GM23338 (cell line): ENCODE measurements around the gene MFRP. TPM values are rescaled to one million over a fixed set of nuclear protein-coding genes. Genes with fewer than 3 reads are reported as not detected.
A peak's percentile ranks its signal among the peaks of the same experiment; 100 is the strongest.

Source experiments
- ATAC-seq: fragments of 200-7000 bp; cut with Tn5 transposase; 3 replicates; pipeline ENCODE4 v1.9.1; 2020
- DNase-seq: peaks from one replicate; pipeline ENCODE4 v3.0.0-alpha.2; 2015; ENCODE audit warnings: low spot score
- H2AFZ ChIP-seq: fragments of 200-600 bp; sonication (generic); 2 replicates; pipeline ENCODE4 v1.8.0; 2016; ENCODE audit warnings: antibody characterized with exemption, mild to moderate bottlenecking, moderate library complexity
- H3F3A ChIP-seq: fragments of 200-600 bp; sonication (generic); replicated peaks from 2 replicates; pipeline ENCODE4 v1.8.0; 2017; ENCODE audit warnings: antibody characterized with exemption, mixed run types, low read depth
- H3K27ac ChIP-seq: fragments of 200-600 bp; sonication (generic); 2 replicates; pipeline ENCODE4 v1.6.1; 2016; ENCODE audit warnings: low read depth
- H3K27me3 ChIP-seq: fragments of 200-600 bp; sonication (generic); 2 replicates; pipeline ENCODE4 v1.8.0; 2016; ENCODE audit warnings: mild to moderate bottlenecking, mixed run types, moderate library complexity; ENCODE audit not compliant: insufficient read depth
- H3K36me3 ChIP-seq: fragments of 200-600 bp; sonication (generic); 2 replicates; pipeline ENCODE4 v1.8.0; 2016; ENCODE audit warnings: mild to moderate bottlenecking; ENCODE audit not compliant: insufficient read depth
- H3K4me1 ChIP-seq: fragments of 200-600 bp; sonication (generic); 2 replicates; pipeline ENCODE4 v1.8.0; 2016; ENCODE audit warnings: mild to moderate bottlenecking, moderate library complexity; ENCODE audit not compliant: insufficient read depth
- H3K4me2 ChIP-seq: fragments of 200-600 bp; sonication (generic); 2 replicates; pipeline ENCODE4 v1.7.1; 2017; ENCODE audit warnings: mixed run types
- H3K4me3 ChIP-seq: fragments of 200-600 bp; sonication (generic); 2 replicates; pipeline ENCODE4 v1.6.1; 2016; ENCODE audit warnings: mixed run types
- H3K79me2 ChIP-seq: fragments of 200-600 bp; sonication (generic); replicated peaks from 2 replicates; pipeline ENCODE4 v1.8.0; 2017; ENCODE audit warnings: mild to moderate bottlenecking; ENCODE audit not compliant: insufficient read depth
- H3K9me2 ChIP-seq: fragments of 200-600 bp; sonication (generic); 2 replicates; pipeline ENCODE4 v1.8.0; 2017; ENCODE audit not compliant: insufficient read depth
- H4K20me1 ChIP-seq: fragments of 200-600 bp; sonication (generic); replicated peaks from 2 replicates; pipeline ENCODE4 v1.8.0; 2017; ENCODE audit warnings: mild to moderate bottlenecking; ENCODE audit not compliant: insufficient read depth
- H3K27ac Mint-ChIP-seq: 2 replicates; pipeline ENCODE4 v1.8.0; 2020; ENCODE audit warnings: inconsistent platforms, mild to moderate bottlenecking, moderate library complexity, mixed read lengths
- H3K27me3 Mint-ChIP-seq: 3 replicates; pipeline ENCODE4 v1.8.0; 2022; ENCODE audit warnings: low read depth, mild to moderate bottlenecking, moderate library complexity, mixed read lengths, inconsistent platforms; ENCODE audit not compliant: insufficient read depth, poor library complexity
- H3K36me3 Mint-ChIP-seq: 3 replicates; pipeline ENCODE4 v1.8.0; 2021; ENCODE audit warnings: low read depth, mild to moderate bottlenecking, inconsistent platforms, moderate library complexity, mixed read lengths
- H3K4me1 Mint-ChIP-seq: 3 replicates; pipeline ENCODE4 v1.8.0; 2020; ENCODE audit warnings: mild to moderate bottlenecking, inconsistent platforms, mixed read lengths
- H3K4me3 Mint-ChIP-seq: 3 replicates; pipeline ENCODE4 v1.8.0; 2021; ENCODE audit warnings: moderate library complexity, mild to moderate bottlenecking, inconsistent platforms, mixed read lengths
- H3K9me3 Mint-ChIP-seq: 3 replicates; pipeline ENCODE4 v1.8.0; 2020; ENCODE audit warnings: moderate library complexity, mild to moderate bottlenecking, inconsistent platforms, mixed read lengths
- CREB1 ChIP-seq: fragments of 250-450 bp; sonication (Bioruptor Pico); IDR thresholded peaks from 2 replicates; pipeline ENCODE4 v1.5.0; 2020; ENCODE audit warnings: low read depth, mild to moderate bottlenecking, moderate library complexity
- ETS1 ChIP-seq: IDR thresholded peaks from 2 replicates; pipeline ENCODE4 v1.6.1; 2016; ENCODE audit warnings: antibody characterized with exemption
- EZH2 ChIP-seq: fragments of 200-600 bp; sonication (generic); IDR thresholded peaks from one replicate; pipeline ENCODE4 v1.8.0; 2017; ENCODE audit warnings: antibody characterized with exemption, mild to moderate bottlenecking, low read depth; ENCODE audit not compliant: unreplicated experiment
- EZH2phosphoT487 ChIP-seq: fragments of 200-600 bp; sonication (generic); IDR thresholded peaks from one replicate; pipeline ENCODE4 v1.8.1; 2018; ENCODE audit warnings: antibody characterized with exemption; ENCODE audit not compliant: unreplicated experiment
- JUNB ChIP-seq: IDR thresholded peaks from one replicate; pipeline ENCODE4 v1.6.1; 2016; ENCODE audit warnings: antibody characterized with exemption; ENCODE audit not compliant: unreplicated experiment
- NANOG ChIP-seq: IDR thresholded peaks from 2 replicates; pipeline ENCODE4 v1.6.1; 2016; ENCODE audit warnings: antibody characterized with exemption, borderline replicate concordance
- POLR2AphosphoS5 ChIP-seq: IDR thresholded peaks from 2 replicates; pipeline ENCODE4 v1.6.1; 2016; ENCODE audit warnings: antibody characterized with exemption, low read depth
- REST ChIP-seq: IDR thresholded peaks from one replicate; pipeline ENCODE4 v1.6.1; 2018; ENCODE audit warnings: antibody characterized with exemption; ENCODE audit not compliant: unreplicated experiment
- STAT1 ChIP-seq: IDR thresholded peaks from one replicate; pipeline ENCODE4 v1.6.1; 2016; ENCODE audit warnings: antibody characterized with exemption; ENCODE audit not compliant: unreplicated experiment
- ZNF114 ChIP-seq: fragments of 250-450 bp; sonication (Bioruptor Pico); IDR thresholded peaks from 2 replicates; pipeline ENCODE4 v1.5.0; 2020; ENCODE audit warnings: mild to moderate bottlenecking, moderate library complexity
- ZNF331 ChIP-seq: fragments of 250-450 bp; sonication (Bioruptor Pico); IDR thresholded peaks from 2 replicates; pipeline ENCODE4 v1.5.0; 2020; ENCODE audit warnings: low read depth, mild to moderate bottlenecking, moderate library complexity
- polyA plus RNA-seq: library from polyadenylated mRNA; unstranded; fragments of >200 nt; fragmentation: Nextera tagmentation; extraction: Ambion mirVana; gene quantifications from 2 replicates; pipeline ENCODE4 v1.2.1, GENCODE V29; 2016
- total RNA-seq: library from RNA; depleted of rRNA; stranded (reverse); fragments of >200 nt; shearing (Covaris generic); gene quantifications from 2 replicates; pipeline ENCODE4 v1.2.3, GENCODE V29; 2014

The MFRP gene
- total and polyA plus RNA-seq, 2 experiments from 2014 or later: 0.03 TPM; not detected in 1

- H3K36me3 Mint-ChIP-seq: peaks cover 3% of the 10 kb centered on the region; the same call in 1 of the 3 replicates
- Histone ChIP-seq H3K4me3 (peak overlapping the region; percentile 86), H3K9me2 (no peaks in the 10 kb centered on the region), H2AFZ (peak overlapping the region; percentile 49), H3K4me2 (peak overlapping the region; percentile 98), H3F3A (peaks cover 22% of the 10 kb centered on the region), H3K27ac (peak overlapping the region; percentile 26; the same call in 1 of the 2 replicates), H3K36me3 (no peaks in the 10 kb centered on the region), H3K79me2 (no peaks in the 10 kb centered on the region), H3K27me3 (peaks cover 42% of the 10 kb centered on the region), H3K4me1 (peaks cover 48% of the 10 kb centered on the region), H4K20me1 (peaks cover 7% of the 10 kb centered on the region; the same call in 1 of the 2 replicates)
- H3K4me1 Mint-ChIP-seq: peaks cover 34% of the 10 kb centered on the region
- peak overlapping the region; percentile 54 for H3K4me3 Mint-ChIP-seq
- DNase-seq: peak; percentile 76
- H3K27me3 Mint-ChIP-seq: peaks cover 56% of the 10 kb centered on the region
- no peak for ATAC-seq
- H3K9me3 Mint-ChIP-seq: no peaks in the 10 kb centered on the region
- TF ChIP-seq CREB1 (peak; percentile 78), REST (no peak), POLR2AphosphoS5 (no peak; the same call in 1 of the 2 replicates)
- H3K27ac Mint-ChIP-seq: peak overlapping the region; percentile 91
These were observed 28.0 kb downstream of the MFRP start for GRCh38 chr11:119318240-119319135.

- H3K27me3 Mint-ChIP-seq: peaks cover 56% of the 10 kb centered on the region
- Histone ChIP-seq H3K4me1 (peaks cover 48% of the 10 kb centered on the region), H4K20me1 (peaks cover 7% of the 10 kb centered on the region; the same call in 1 of the 2 replicates), H3K4me2 (peak overlapping the region; percentile 98), H3K27me3 (peaks cover 42% of the 10 kb centered on the region), H3K4me3 (peak overlapping the region; percentile 86), H3F3A (peaks cover 22% of the 10 kb centered on the region), H3K79me2 (no peaks in the 10 kb centered on the region), H2AFZ (peak overlapping the region; percentile 49), H3K27ac (no peak overlapping the region), H3K36me3 (no peaks in the 10 kb centered on the region), H3K9me2 (no peaks in the 10 kb centered on the region)
- H3K4me1 Mint-ChIP-seq: peaks cover 34% of the 10 kb centered on the region
- DNase-seq (no peak), ATAC-seq (peak; percentile 1)
- H3K36me3 Mint-ChIP-seq: peaks cover 3% of the 10 kb centered on the region; the same call in 1 of the 3 replicates
- H3K27ac Mint-ChIP-seq: no peak overlapping the region
- H3K9me3 Mint-ChIP-seq: no peaks in the 10 kb centered on the region
- peak overlapping the region; percentile 54 for H3K4me3 Mint-ChIP-seq
- no peak for TF ChIP-seq STAT1
- TF ChIP-seq ETS1: no peak
- TF ChIP-seq ZNF114 (CRISPR knock-in tag): no peak
- no peak for TF ChIP-seq EZH2phosphoT487
- no peak for TF ChIP-seq JUNB
- no peak for TF ChIP-seq ZNF331
- TF ChIP-seq CREB1: no peak
- no peak for TF ChIP-seq NANOG
- no peak for TF ChIP-seq REST
- no peak for TF ChIP-seq POLR2AphosphoS5
- TF ChIP-seq EZH2: no peak
These were observed 28.8 kb downstream of the MFRP start for GRCh38 chr11:119317592-119318239.
